CD14-positive monocyte (primary cell): ENCODE results near the gene ERFE. TPM values are rescaled to one million over a fixed set of nuclear protein-coding genes. Genes with fewer than 3 reads are reported as not detected.
A peak's percentile ranks its signal among the peaks of the same experiment; 100 is the strongest.

Experiments
- DNase-seq, 3 donors: peaks; one replicate each; pipeline ENCODE4 v3.0.0-alpha.2; 2011 to 2022
- H2AFZ ChIP-seq: 2 replicates; pipeline ENCODE4 v1.6.0; 2012; ENCODE audit warnings: mild to moderate bottlenecking, low read depth, low read length, inconsistent platforms; ENCODE audit not compliant: insufficient read depth, poor library complexity, severe bottlenecking
- H3K27ac ChIP-seq, 2 donors: 1 replicate in 1 of 2; 2 replicates in 1 of 2; pipeline ENCODE4 v1.5.1; 2012 to 2013; ENCODE audit warnings: low read length in 2 of 2, control low read depth in 1 of 2, inconsistent platforms in 1 of 2, low read depth in 1 of 2, mild to moderate bottlenecking in 1 of 2
- H3K27me3 ChIP-seq, 2 donors: one replicate each; pipeline versions ENCODE4 v1.6.0 to v1.6.1; 2011 to 2013; ENCODE audit warnings: low read length in 2 of 2; ENCODE audit not compliant: control insufficient read depth in 2 of 2, insufficient read depth in 2 of 2
- H3K36me3 ChIP-seq, 2 donors: replicated peaks in 1 of 2; 1 replicate in 1 of 2; 2 replicates in 1 of 2; pipeline versions ENCODE4 v1.5.1 to v1.6.1; 2012 to 2013; ENCODE audit warnings: low read length in 2 of 2, control low read depth in 1 of 2, inconsistent platforms in 1 of 2, mild to moderate bottlenecking in 1 of 2; ENCODE audit not compliant: insufficient read depth in 2 of 2, control insufficient read depth in 1 of 2
- H3K4me1 ChIP-seq, 2 donors: 1 replicate in 1 of 2; 2 replicates in 1 of 2; pipeline versions ENCODE4 v1.5.1 to v1.6.1; 2012 to 2013; ENCODE audit warnings: low read length in 2 of 2, control low read depth in 1 of 2, inconsistent platforms in 1 of 2, mild to moderate bottlenecking in 1 of 2, moderate library complexity in 1 of 2; ENCODE audit not compliant: insufficient read depth in 2 of 2, control insufficient read depth in 1 of 2
- H3K4me2 ChIP-seq: replicated peaks from 2 replicates; pipeline ENCODE3; 2012; ENCODE audit warnings: low read length, moderate library complexity, mild to moderate bottlenecking; ENCODE audit not compliant: poor library complexity, severe bottlenecking; ENCODE audit errors: extremely low read depth
- H3K4me3 ChIP-seq, 3 experiments: fragments of 200-600 bp in 1 of 3; sonication (generic) in 1 of 3; replicated peaks in 1 of 3; 1 replicate in 2 of 3; 2 replicates in 1 of 3; pipeline ENCODE4 v1.5.1; 2011 to 2013; ENCODE audit warnings: low read length in 3 of 3, mild to moderate bottlenecking in 3 of 3, control low read depth in 2 of 3, low read depth in 2 of 3, inconsistent platforms in 1 of 3, moderate library complexity in 1 of 3
- H3K79me2 ChIP-seq: 2 replicates; pipeline ENCODE4 v1.6.0; 2012; ENCODE audit warnings: mild to moderate bottlenecking, control low read depth, inconsistent platforms, low read length, moderate library complexity; ENCODE audit not compliant: insufficient read depth
- H3K9ac ChIP-seq: 2 replicates; pipeline ENCODE4 v1.6.0; 2017; ENCODE audit warnings: low read length, mild to moderate bottlenecking; ENCODE audit not compliant: insufficient read depth, poor library complexity, severe bottlenecking
- H3K9me3 ChIP-seq, 2 donors: replicated peaks in 1 of 2; 1 replicate in 1 of 2; 2 replicates in 1 of 2; pipeline versions ENCODE4 v1.5.1 to v1.6.1; 2012 to 2013; ENCODE audit warnings: low read length in 2 of 2, control low read depth in 1 of 2; ENCODE audit not compliant: control insufficient read depth in 1 of 2, insufficient read depth in 1 of 2
- H4K20me1 ChIP-seq: 2 replicates; pipeline ENCODE4 v1.6.0; 2012; ENCODE audit warnings: mild to moderate bottlenecking, low read length, control low read depth, moderate library complexity; ENCODE audit not compliant: insufficient read depth
- H3K27ac Mint-ChIP-seq, 7 donors: one replicate each; pipeline ENCODE4 v1.8.0; 2020; ENCODE audit warnings: mild to moderate bottlenecking in 7 of 7, mixed read lengths in 7 of 7, moderate library complexity in 6 of 7, inconsistent platforms in 2 of 7
- H3K27me3 Mint-ChIP-seq, 3 donors: one replicate each; pipeline ENCODE4 v1.8.0; 2021 to 2022; ENCODE audit warnings: low read depth in 3 of 3, mild to moderate bottlenecking in 3 of 3, mixed read lengths in 3 of 3, moderate library complexity in 3 of 3, inconsistent platforms in 1 of 3
- H3K36me3 Mint-ChIP-seq, 2 donors: one replicate each; pipeline ENCODE4 v1.8.0; 2020; ENCODE audit warnings: mixed read lengths in 2 of 2, inconsistent platforms in 1 of 2, mild to moderate bottlenecking in 1 of 2
- H3K4me1 Mint-ChIP-seq: one replicate; pipeline ENCODE4 v1.8.0; 2020; ENCODE audit warnings: mild to moderate bottlenecking, mixed read lengths
- H3K4me3 Mint-ChIP-seq, 2 donors: one replicate each; pipeline ENCODE4 v1.8.0; 2020; ENCODE audit warnings: mild to moderate bottlenecking in 2 of 2, mixed read lengths in 2 of 2, moderate library complexity in 1 of 2
- H3K9me3 Mint-ChIP-seq, 7 donors: one replicate each; pipeline ENCODE4 v1.8.0; 2020 to 2022; ENCODE audit warnings: mixed read lengths in 7 of 7, mild to moderate bottlenecking in 6 of 7, moderate library complexity in 6 of 7, inconsistent platforms in 2 of 7
- WGBS: methylation state at CpG from one replicate; pipeline ENCODE4 v1.1.5; 2013; ENCODE audit warnings: missing lambda C conversion rate; ENCODE audit not compliant: insufficient coverage; 5-methylcytosine and 5-hydroxymethylcytosine counted together
- intact Hi-C, 2 donors: fragments of 100-400 bp; cut with micrococcal nuclease; formaldehyde crosslinking; loops; one replicate each; pipeline versions ENCODE4 v1.15.0 to v1.15.1; 2023
- polyA plus RNA-seq, 3 donors: library from polyadenylated mRNA; depleted of rRNA in 1 of 3; unstranded in 2 of 3; stranded (reverse) in 1 of 3; fragments of 300-500 nt in 2 of 3; fragments of >200 nt in 1 of 3; fragmentation: Illumina TruSeq in 2 of 3; gene quantifications; 1 replicate in 2 of 3; 2 replicates in 1 of 3; pipeline ENCODE4 v1.2.3, GENCODE V29; 2012 to 2021
- TF ChIP-seq, protein P1 (sequence below): fragments of 200-600 bp; IDR thresholded peaks from one replicate; pipeline ENCODE4 v1.8.0; 2022; ENCODE audit warnings: antibody characterized with exemption, mild to moderate bottlenecking

ERFE gene
- polyA plus RNA-seq, 3 donors, result not detected

DNA sequence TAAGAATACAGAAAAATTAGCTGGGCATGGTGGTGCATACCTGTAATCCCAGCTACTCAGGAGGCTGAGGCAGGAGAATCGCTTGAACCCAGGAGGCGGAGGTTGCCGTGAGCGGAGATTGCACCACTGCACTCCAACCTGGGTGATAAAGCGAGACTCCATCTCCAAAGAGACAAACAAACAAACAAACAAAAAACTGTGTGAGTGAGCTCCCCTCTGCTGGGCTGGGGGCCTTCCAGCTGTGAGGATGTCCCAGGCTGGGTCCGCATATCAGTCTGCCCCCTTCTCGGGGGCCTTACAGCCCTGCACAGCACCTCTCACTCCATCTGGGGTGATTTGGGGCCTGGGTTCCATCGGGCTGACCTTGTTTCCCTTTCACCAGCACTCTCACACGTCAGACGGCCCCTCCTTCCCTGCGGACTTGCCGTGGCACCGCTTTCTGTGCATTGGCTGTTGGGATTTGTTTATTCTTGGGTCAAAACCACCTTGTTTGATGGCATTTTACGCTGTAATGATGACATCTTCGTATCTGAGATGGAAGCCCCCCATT is 23.1 kb upstream of the ERFE start:
- peaks cover 25 to 36% of the 10 kb centered on the region in 2 donors for H3K4me1 ChIP-seq
- H4K20me1 ChIP-seq, result no peaks in the 10 kb centered on the region
- TF ChIP-seq, protein P1, sequence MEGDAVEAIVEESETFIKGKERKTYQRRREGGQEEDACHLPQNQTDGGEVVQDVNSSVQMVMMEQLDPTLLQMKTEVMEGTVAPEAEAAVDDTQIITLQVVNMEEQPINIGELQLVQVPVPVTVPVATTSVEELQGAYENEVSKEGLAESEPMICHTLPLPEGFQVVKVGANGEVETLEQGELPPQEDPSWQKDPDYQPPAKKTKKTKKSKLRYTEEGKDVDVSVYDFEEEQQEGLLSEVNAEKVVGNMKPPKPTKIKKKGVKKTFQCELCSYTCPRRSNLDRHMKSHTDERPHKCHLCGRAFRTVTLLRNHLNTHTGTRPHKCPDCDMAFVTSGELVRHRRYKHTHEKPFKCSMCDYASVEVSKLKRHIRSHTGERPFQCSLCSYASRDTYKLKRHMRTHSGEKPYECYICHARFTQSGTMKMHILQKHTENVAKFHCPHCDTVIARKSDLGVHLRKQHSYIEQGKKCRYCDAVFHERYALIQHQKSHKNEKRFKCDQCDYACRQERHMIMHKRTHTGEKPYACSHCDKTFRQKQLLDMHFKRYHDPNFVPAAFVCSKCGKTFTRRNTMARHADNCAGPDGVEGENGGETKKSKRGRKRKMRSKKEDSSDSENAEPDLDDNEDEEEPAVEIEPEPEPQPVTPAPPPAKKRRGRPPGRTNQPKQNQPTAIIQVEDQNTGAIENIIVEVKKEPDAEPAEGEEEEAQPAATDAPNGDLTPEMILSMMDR, result no peak
- no peak overlapping the region for H3K4me3 ChIP-seq
- no peak for DNase-seq
- WGBS, result 94% methylated on average over 10 of the region's 15 CpGs
- H3K79me2 ChIP-seq, result no peaks in the 10 kb centered on the region
- intact Hi-C loops, result no loop called here
- H3K27ac Mint-ChIP-seq, result peak overlapping the region in 1 of 7 donors; percentile 87
- H3K4me1 Mint-ChIP-seq, result peaks cover 37% of the 10 kb centered on the region
- no peaks in the 10 kb centered on the region for H3K36me3 Mint-ChIP-seq
- H3K27me3 Mint-ChIP-seq, result peaks cover 0 to 5% (median 2%) of the 10 kb centered on the region in 3 donors
- no peaks in the 10 kb centered on the region for H3K36me3 ChIP-seq
- H2AFZ ChIP-seq, result no peak overlapping the region
- H3K27me3 ChIP-seq, result no peaks in the 10 kb centered on the region
- H3K4me3 Mint-ChIP-seq, result no peak overlapping the region
- no peak overlapping the region for H3K9ac ChIP-seq
- no peaks in the 10 kb centered on the region for H3K9me3 ChIP-seq
- no peak overlapping the region for H3K27ac ChIP-seq
- H3K4me2 ChIP-seq, result no peak overlapping the region
- no peaks in the 10 kb centered on the region for H3K9me3 Mint-ChIP-seq

DNA sequence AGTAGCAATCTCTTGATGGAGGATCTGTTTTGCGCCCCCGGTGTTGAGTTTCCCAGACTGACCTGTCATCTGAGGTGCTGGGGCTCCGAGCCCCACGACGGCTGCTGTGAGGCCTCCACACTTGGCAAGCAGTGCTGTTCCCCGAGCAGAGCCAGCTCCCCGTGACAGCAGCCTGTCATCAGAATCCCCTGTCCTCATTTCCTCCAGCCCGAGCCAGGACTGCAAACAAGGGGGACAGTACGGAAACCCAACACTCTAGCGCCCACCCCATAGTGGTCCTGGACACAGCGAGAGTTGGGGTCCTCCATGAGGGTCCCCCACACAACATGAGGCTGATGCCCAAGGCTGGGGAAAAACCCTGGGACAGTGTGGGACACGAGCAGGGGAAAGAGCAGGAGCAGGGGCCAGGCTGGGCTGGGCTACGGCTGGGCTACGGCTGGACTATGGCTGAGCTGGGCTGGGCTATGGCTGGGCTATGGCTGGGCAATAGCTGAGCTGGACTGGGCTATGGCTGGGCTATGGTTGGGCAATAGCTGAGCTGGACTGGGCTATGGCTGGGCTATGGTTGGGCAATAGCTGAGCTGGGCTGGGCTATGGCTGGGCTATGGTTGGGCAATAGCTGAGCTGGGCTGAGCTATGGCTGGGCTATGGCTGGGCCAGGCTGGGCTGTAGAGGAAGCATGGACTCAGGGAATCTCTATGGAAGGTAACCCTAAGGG is 21.8 kb upstream of the ERFE start:
- WGBS, result 48% methylated on average over 14 of the region's 14 CpGs
- peak overlapping the region; percentile 57 to 87 for H3K4me3 Mint-ChIP-seq

More for the DNA sequence above, 21.8 kb upstream of the ERFE start:
- Mint-ChIP-seq H3K9me3 (no peaks in the 10 kb centered on the region), H3K27ac (peak overlapping the region in 6 of 7 donors; percentile 83 to 91 (median 88)), H3K27me3 (peaks cover 2 to 5% (median 2%) of the 10 kb centered on the region in 3 donors), H3K4me1 (peaks cover 50% of the 10 kb centered on the region), H3K36me3 (no peaks in the 10 kb centered on the region)
- H3K36me3 ChIP-seq, result no peaks in the 10 kb centered on the region
- no peaks in the 10 kb centered on the region for H3K79me2 ChIP-seq
- H3K4me1 ChIP-seq, result peaks cover 38 to 49% of the 10 kb centered on the region in 2 donors
- H2AFZ ChIP-seq, result peak overlapping the region; percentile 29
- TF ChIP-seq, protein P1, result no peak
- no peaks in the 10 kb centered on the region for H3K27me3 ChIP-seq
- H3K9ac ChIP-seq, result no peak overlapping the region
- peak overlapping the region in 1 of 3 experiments; percentile 3 for H3K4me3 ChIP-seq
- peak; percentile 69 to 93 (median 88) for DNase-seq
- intact Hi-C loops, result no loop called here
- peak overlapping the region in 1 of 2 donors; percentile 61 for H3K27ac ChIP-seq
- no peaks in the 10 kb centered on the region for H3K9me3 ChIP-seq
- H3K4me2 ChIP-seq, result peak overlapping the region; percentile 4
- H4K20me1 ChIP-seq, result no peaks in the 10 kb centered on the region
